Glutamatergic neuron (in vitro differentiated cells): Measurements from ENCODE around the gene SPTBN1. TPM values are rescaled to one million over a fixed set of nuclear protein-coding genes. Genes with fewer than 3 reads are reported as not detected.

Experiments used
- DNase-seq: peaks from one replicate; pipeline ENCODE4 v3.0.0; 2022
- H3K27ac Mint-ChIP-seq: one replicate; pipeline ENCODE4 v1.8.0; 2020; ENCODE audit warnings: mild to moderate bottlenecking, mixed read lengths, inconsistent platforms; ENCODE audit not compliant: unreplicated experiment
- H3K27me3 Mint-ChIP-seq: one replicate; pipeline ENCODE4 v1.8.0; 2020; ENCODE audit warnings: mild to moderate bottlenecking, moderate library complexity, mixed read lengths, inconsistent platforms; ENCODE audit not compliant: unreplicated experiment
- H3K36me3 Mint-ChIP-seq: one replicate; pipeline ENCODE4 v1.8.0; 2020; ENCODE audit warnings: mild to moderate bottlenecking, mixed read lengths, inconsistent platforms; ENCODE audit not compliant: unreplicated experiment
- H3K4me1 Mint-ChIP-seq: one replicate; pipeline ENCODE4 v1.8.0; 2020; ENCODE audit warnings: mild to moderate bottlenecking, low read depth, mixed read lengths, inconsistent platforms; ENCODE audit not compliant: unreplicated experiment
- H3K4me3 Mint-ChIP-seq: one replicate; pipeline ENCODE4 v1.8.0; 2020; ENCODE audit warnings: mild to moderate bottlenecking, mixed read lengths, inconsistent platforms; ENCODE audit not compliant: unreplicated experiment
- H3K9me3 Mint-ChIP-seq: one replicate; pipeline ENCODE4 v1.8.0; 2020; ENCODE audit warnings: mild to moderate bottlenecking, moderate library complexity, mixed read lengths, inconsistent platforms; ENCODE audit not compliant: unreplicated experiment
- total RNA-seq: library from RNA; stranded (reverse); fragmentation: NEBNext Ultra II Directional; extraction: Animal tissue kit (Norgen Biotek cat#: 25700); gene quantifications from one replicate; pipeline ENCODE4 v1.2.1, GENCODE V29; 2021; ENCODE audit not compliant: unreplicated experiment
- TF ChIP-seq, protein P1 (sequence below): fragments of 200-600 bp; sonication (generic); IDR thresholded peaks from one replicate; pipeline ENCODE4 v1.5.0; 2021; ENCODE audit not compliant: partially characterized antibody, unreplicated experiment

Gene SPTBN1
- total RNA-seq, 1 donor from 2014 or later: 385 TPM

DNA sequence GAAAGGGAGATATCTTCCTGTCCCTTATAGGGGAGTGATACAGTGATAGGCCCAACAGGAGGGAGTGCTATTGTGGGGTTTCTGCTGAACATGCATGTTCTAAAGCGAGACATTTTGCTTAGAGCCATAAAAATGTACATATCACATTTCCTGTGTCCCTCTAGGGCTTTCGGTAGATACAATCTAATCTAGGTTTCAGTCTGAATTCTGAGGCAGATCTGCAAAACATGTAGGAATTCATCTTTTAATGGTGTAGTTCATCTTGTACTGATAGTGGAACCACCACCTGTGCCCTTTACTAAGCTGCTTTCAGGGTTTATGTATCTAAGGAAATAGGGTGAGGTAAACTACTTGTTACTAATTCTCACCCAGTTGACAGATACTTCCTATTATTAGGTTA, 73.8 kb downstream of the SPTBN1 start:
- TF ChIP-seq, protein P1, sequence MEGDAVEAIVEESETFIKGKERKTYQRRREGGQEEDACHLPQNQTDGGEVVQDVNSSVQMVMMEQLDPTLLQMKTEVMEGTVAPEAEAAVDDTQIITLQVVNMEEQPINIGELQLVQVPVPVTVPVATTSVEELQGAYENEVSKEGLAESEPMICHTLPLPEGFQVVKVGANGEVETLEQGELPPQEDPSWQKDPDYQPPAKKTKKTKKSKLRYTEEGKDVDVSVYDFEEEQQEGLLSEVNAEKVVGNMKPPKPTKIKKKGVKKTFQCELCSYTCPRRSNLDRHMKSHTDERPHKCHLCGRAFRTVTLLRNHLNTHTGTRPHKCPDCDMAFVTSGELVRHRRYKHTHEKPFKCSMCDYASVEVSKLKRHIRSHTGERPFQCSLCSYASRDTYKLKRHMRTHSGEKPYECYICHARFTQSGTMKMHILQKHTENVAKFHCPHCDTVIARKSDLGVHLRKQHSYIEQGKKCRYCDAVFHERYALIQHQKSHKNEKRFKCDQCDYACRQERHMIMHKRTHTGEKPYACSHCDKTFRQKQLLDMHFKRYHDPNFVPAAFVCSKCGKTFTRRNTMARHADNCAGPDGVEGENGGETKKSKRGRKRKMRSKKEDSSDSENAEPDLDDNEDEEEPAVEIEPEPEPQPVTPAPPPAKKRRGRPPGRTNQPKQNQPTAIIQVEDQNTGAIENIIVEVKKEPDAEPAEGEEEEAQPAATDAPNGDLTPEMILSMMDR: no peak
- H3K4me3 Mint-ChIP-seq: no peak overlapping the region
- no peaks in the 10 kb centered on the region for H3K4me1 Mint-ChIP-seq
- no peak for DNase-seq
- H3K36me3 Mint-ChIP-seq: peaks cover 20% of the 10 kb centered on the region
- peaks cover 2% of the 10 kb centered on the region for H3K9me3 Mint-ChIP-seq
- no peak overlapping the region for H3K27ac Mint-ChIP-seq
- H3K27me3 Mint-ChIP-seq: peaks cover 1% of the 10 kb centered on the region

DNA sequence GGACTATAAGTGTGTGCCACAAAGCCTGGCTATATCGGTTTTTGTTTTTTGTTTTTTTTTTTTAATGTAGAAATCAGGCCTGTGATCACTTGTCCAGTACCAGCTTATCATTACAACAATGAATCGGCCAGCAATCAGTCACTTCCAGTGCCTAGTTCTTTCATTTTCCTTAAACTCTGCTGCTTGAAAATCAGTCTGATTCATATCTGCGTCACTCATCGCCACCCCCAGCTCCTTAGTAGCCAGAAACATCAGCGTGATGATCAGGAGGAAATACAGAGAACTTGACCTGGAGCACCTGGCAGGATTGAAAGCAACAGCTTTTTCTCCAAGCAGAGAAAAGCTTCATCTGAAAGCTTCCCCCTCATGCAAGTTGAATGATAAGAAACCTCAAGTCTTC, 75.4 kb downstream of the SPTBN1 start:
- no peak for DNase-seq
- H3K27me3 Mint-ChIP-seq: no peaks in the 10 kb centered on the region
- H3K36me3 Mint-ChIP-seq: peaks cover 20% of the 10 kb centered on the region
- peaks cover 4% of the 10 kb centered on the region for H3K9me3 Mint-ChIP-seq
- H3K27ac Mint-ChIP-seq: no peak overlapping the region
- TF ChIP-seq, protein P1: no peak
- no peaks in the 10 kb centered on the region for H3K4me1 Mint-ChIP-seq
- no peak overlapping the region for H3K4me3 Mint-ChIP-seq

DNA sequence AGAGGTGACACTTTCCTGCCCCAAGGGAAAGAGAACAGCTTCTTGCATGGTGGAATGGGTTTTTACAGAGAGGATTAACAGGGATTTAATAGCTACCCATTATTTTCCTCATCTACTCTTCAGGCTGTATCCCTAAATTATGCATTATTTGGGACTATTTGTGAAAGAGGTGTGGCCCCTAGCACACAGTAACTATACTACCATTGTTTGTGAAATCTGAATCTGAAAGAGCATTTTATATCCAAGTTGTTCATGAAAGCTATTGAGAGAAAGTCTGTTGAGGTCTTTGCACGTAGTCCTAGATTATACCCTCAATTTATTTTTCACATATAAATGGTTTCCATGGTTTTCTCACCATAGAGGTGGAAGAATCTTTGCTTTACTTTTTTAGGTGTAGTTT, 78.1 kb downstream of the SPTBN1 start:
- Mint-ChIP-seq H3K36me3 (peaks cover 12% of the 10 kb centered on the region), H3K27me3 (no peaks in the 10 kb centered on the region), H3K27ac (no peak overlapping the region), H3K9me3 (peaks cover 5% of the 10 kb centered on the region), H3K4me1 (no peaks in the 10 kb centered on the region), H3K4me3 (no peak overlapping the region)
- TF ChIP-seq, protein P1: no peak
- no peak for DNase-seq

DNA sequence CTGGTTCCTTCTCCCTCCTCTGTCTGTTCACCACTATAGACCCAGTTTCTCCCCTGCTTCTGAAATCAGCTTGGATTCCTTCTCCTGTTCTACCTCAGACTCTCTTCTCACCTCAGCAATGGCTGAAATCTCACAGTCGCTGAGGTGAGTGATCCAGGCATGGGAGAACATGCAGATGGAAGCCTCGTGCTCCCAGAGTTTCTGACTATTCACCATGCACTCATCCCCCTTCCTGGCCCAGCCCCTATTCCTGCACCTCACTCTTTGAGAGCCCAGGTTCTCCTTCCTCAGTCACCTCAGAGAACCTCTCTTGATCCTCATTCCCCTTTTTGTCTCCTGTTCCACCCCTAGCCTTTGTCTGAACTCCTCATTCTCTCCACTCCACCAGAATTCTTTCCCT, 78.5 kb downstream of the SPTBN1 start:
- Mint-ChIP-seq H3K36me3 (peaks cover 8% of the 10 kb centered on the region), H3K4me3 (no peak overlapping the region), H3K27me3 (no peaks in the 10 kb centered on the region), H3K4me1 (no peaks in the 10 kb centered on the region), H3K9me3 (peaks cover 5% of the 10 kb centered on the region), H3K27ac (no peak overlapping the region)
- TF ChIP-seq, protein P1: no peak
- DNase-seq: no peak

DNA sequence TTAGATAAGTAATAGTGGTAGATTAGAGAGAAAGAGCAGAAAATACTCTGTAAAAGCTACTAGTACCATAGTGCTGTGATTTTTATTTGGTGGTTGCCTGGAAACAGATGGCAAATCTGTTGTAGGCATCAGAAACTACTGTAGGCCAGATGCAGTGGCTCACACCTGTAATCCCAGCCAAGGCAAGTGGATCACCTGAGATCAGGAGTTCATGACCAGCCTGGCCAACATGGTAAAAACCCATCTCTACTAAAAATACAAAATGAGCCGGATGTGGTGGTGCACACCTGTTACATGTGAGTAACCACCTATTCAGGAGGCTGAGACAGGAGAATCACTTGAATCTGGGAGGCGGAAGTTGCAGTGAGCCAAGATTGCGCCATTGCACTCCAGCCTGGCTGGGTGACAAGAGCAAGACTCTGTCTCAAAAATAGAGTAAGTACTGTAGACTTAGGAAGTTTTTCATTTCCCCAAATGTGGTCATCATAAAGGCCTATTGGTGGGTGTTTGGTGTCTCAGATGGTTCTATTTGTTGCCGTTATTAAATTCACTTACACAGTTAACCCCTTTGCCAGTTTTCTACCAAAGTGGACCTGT, 79.6 kb downstream of the SPTBN1 start:
- peaks cover 5% of the 10 kb centered on the region for H3K9me3 Mint-ChIP-seq
- H3K27me3 Mint-ChIP-seq: peaks cover 3% of the 10 kb centered on the region
- H3K4me1 Mint-ChIP-seq: no peaks in the 10 kb centered on the region
- H3K4me3 Mint-ChIP-seq: no peak overlapping the region
- DNase-seq: no peak
- TF ChIP-seq, protein P1: no peak
- no peak overlapping the region for H3K27ac Mint-ChIP-seq
- H3K36me3 Mint-ChIP-seq: peaks cover 6% of the 10 kb centered on the region
